Mammary epithelial cell (primary cell): ENCODE measurements around the gene ASB1.

ENCODE experiments used
- CTCF ChIP-seq, 2 donors: IDR thresholded peaks in 1 of 2; conservative IDR thresholded peaks in 1 of 2; 2 replicates each; pipeline ENCODE4 v1.5.1; 2011 to 2012; ENCODE audit warnings: inconsistent platforms in 2 of 2, low read length in 2 of 2, mild to moderate bottlenecking in 2 of 2, control low read depth in 1 of 2, low read depth in 1 of 2; ENCODE audit not compliant: insufficient read depth in 1 of 2; ENCODE audit errors: extremely low read depth in 1 of 2
- EZH2 ChIP-seq: IDR thresholded peaks from 2 replicates; pipeline ENCODE4 v1.6.1; 2012; ENCODE audit warnings: low read length, inconsistent platforms, borderline replicate concordance

- TF ChIP-seq CTCF (conservative IDR thresholded peaks at IDR 0.05 in 1 of 2, IDR thresholded peaks at IDR 0.05 in 1 of 2; ENCODE audit: extremely low read depth in 1 of 2, insufficient read depth in 1 of 2, low read depth in 1 of 2, low read length in 2 of 2) (no peak), EZH2 (no peak)
These were observed 49.5 kb downstream of the ASB1 start for GRCh38 chr2:238476258-238476657.
